Prostate gland (tissue), 2 donors: ENCODE results near the gene PPP1R11. TPM values are rescaled to one million over a fixed set of nuclear protein-coding genes. Genes with fewer than 3 reads are reported as not detected.

Source experiments
- DNase-seq: peaks from one replicate; pipeline ENCODE4 v3.0.0-alpha.2; 2019; ENCODE audit warnings: low spot score
- H3K27ac ChIP-seq, 2 donors: fragments of 200-600 bp; sonication (generic); 2 replicates each; pipeline ENCODE4 v1.5.1; 2017 to 2019
- H3K27me3 ChIP-seq: fragments of 200-600 bp; sonication (generic); replicated peaks from 2 replicates; pipeline ENCODE4 v1.5.1; 2019; ENCODE audit not compliant: insufficient read depth
- H3K36me3 ChIP-seq, 2 donors: fragments of 200-600 bp; sonication (generic); 1 replicate in 1 of 2; 2 replicates in 1 of 2; pipeline versions ENCODE4 v1.5.1 to v1.8.1; 2017 to 2019
- H3K4me1 ChIP-seq: fragments of 200-600 bp; sonication (generic); replicated peaks from 2 replicates; pipeline ENCODE4 v1.5.1; 2019
- H3K4me3 ChIP-seq, 2 donors: fragments of 200-600 bp; sonication (generic); 2 replicates each; pipeline ENCODE4 v1.5.1; 2017 to 2019
- H3K9me3 ChIP-seq: fragments of 200-600 bp; sonication (generic); 2 replicates; pipeline ENCODE4 v1.5.1; 2017
- POLR2A ChIP-seq: fragments of 450-650 bp; IDR thresholded peaks from one replicate; pipeline ENCODE4 v1.6.1; 2016; ENCODE audit warnings: antibody characterized with exemption, mild to moderate bottlenecking
- POLR2AphosphoS5 ChIP-seq: sonication (generic); formaldehyde crosslinking; IDR thresholded peaks from one replicate; pipeline ENCODE4 v1.6.1; 2017; ENCODE audit warnings: antibody characterized with exemption
- WGBS: methylation state at CpG from one replicate; pipeline ENCODE4 v1.1.5; 2018; 5-methylcytosine and 5-hydroxymethylcytosine counted together
- intact Hi-C: fragments of 100-400 bp; cut with DNase I; formaldehyde crosslinking; loops from one replicate; pipeline ENCODE4 v1.14.2; 2022
- total RNA-seq, 2 donors: library from RNA; depleted of rRNA; stranded (reverse); fragments of >200 nt; gene quantifications; one replicate each; pipeline ENCODE4 v1.1.0, GENCODE V29; 2016
- TF ChIP-seq, protein P1 (sequence below), 4 experiments: fragments of 200-600 bp in 2 of 4; fragments of 450-650 bp in 2 of 4; sonication (generic) in 2 of 4; IDR thresholded peaks; 1 replicate in 3 of 4; 2 replicates in 1 of 4; pipeline ENCODE4 v1.5.1; 2016 to 2019; ENCODE audit warnings: antibody characterized with exemption in 4 of 4, mild to moderate bottlenecking in 2 of 4, moderate library complexity in 2 of 4

The PPP1R11 gene
- total RNA-seq, 2 donors from 2014 or later, result 49.7 to 59.3 TPM

- Histone ChIP-seq H3K27me3 (no peaks in the 10 kb centered on the region), H3K4me1 (no peaks in the 10 kb centered on the region), H3K9me3 (no peaks in the 10 kb centered on the region), H3K27ac (no peak overlapping the region), H3K4me3 (no peak overlapping the region), H3K36me3 (no peaks in the 10 kb centered on the region)
- no peak for TF ChIP-seq POLR2AphosphoS5
- TF ChIP-seq, protein P1, sequence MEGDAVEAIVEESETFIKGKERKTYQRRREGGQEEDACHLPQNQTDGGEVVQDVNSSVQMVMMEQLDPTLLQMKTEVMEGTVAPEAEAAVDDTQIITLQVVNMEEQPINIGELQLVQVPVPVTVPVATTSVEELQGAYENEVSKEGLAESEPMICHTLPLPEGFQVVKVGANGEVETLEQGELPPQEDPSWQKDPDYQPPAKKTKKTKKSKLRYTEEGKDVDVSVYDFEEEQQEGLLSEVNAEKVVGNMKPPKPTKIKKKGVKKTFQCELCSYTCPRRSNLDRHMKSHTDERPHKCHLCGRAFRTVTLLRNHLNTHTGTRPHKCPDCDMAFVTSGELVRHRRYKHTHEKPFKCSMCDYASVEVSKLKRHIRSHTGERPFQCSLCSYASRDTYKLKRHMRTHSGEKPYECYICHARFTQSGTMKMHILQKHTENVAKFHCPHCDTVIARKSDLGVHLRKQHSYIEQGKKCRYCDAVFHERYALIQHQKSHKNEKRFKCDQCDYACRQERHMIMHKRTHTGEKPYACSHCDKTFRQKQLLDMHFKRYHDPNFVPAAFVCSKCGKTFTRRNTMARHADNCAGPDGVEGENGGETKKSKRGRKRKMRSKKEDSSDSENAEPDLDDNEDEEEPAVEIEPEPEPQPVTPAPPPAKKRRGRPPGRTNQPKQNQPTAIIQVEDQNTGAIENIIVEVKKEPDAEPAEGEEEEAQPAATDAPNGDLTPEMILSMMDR (IDR thresholded peaks at IDR 0.05), result no peak
- TF ChIP-seq POLR2A, result no peak
- DNase-seq, result no peak
- intact Hi-C loops, result no loop called here
- WGBS, result 98% methylated on average over 2 of the region's 2 CpGs
Observed at GRCh38 chr6:30043744-30044143, 23.3 kb upstream of the PPP1R11 start.

DNA sequence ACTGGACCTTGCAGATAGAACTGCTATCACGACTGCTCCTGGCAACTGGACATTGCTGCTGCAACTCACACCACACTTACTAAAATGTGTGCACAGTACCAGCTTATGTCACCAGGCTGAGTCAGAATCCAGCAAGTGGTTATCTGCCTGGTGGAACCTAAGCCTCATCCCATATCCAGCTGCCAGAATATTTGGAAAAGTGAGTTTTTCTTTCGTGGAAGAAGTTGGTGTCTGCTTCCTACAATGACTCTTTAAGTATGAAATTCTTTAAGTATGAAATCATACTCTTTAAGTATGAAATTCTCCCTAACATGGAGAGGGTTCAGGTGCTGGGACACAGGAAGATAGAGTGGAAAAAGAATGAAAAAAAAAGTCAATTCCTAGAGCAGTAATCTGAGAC is 22.4 kb upstream of the PPP1R11 start:
- DNase-seq, result no peak
- H3K4me3 ChIP-seq, result no peak overlapping the region
- H3K4me1 ChIP-seq, result no peaks in the 10 kb centered on the region
- H3K36me3 ChIP-seq, result no peaks in the 10 kb centered on the region
- no peak overlapping the region for H3K27ac ChIP-seq
- H3K9me3 ChIP-seq, result no peaks in the 10 kb centered on the region
- TF ChIP-seq, protein P1 (IDR thresholded peaks at IDR 0.05), result no peak
- TF ChIP-seq POLR2A (no peak), POLR2AphosphoS5 (no peak)
- intact Hi-C loops, result no loop called here
- WGBS, result 80% methylated on average over 2 of the region's 2 CpGs
- H3K27me3 ChIP-seq, result no peaks in the 10 kb centered on the region

DNA sequence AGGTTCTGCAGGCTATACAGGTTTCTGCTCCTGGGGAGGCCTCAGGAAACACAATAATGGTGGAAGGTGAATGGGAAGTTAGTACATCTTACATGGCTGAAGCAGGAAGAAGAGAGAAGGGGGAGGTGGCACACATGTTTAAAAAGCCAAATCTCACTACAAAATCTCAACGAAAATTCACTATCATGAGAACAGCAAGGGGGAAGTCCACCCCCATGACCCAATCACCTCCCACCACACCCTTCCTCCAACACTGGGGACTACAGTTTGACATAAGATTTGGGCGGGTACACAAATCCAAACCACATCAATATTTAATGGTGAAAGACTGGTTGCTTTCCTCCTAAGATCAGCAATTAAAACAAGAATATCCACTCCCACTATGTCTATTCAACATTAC is 19.8 kb upstream of the PPP1R11 start:
- H3K27ac ChIP-seq, result no peak overlapping the region
- no peak for DNase-seq
- intact Hi-C loops, result no loop called here
- H3K9me3 ChIP-seq, result no peaks in the 10 kb centered on the region
- H3K4me1 ChIP-seq, result no peaks in the 10 kb centered on the region
- no peaks in the 10 kb centered on the region for H3K36me3 ChIP-seq
- no peak overlapping the region for H3K4me3 ChIP-seq
- no peaks in the 10 kb centered on the region for H3K27me3 ChIP-seq
- 78% methylated on average over 2 of the region's 2 CpGs for WGBS
- TF ChIP-seq, protein P1 (IDR thresholded peaks at IDR 0.05), result no peak
- TF ChIP-seq POLR2AphosphoS5 (no peak), POLR2A (no peak)

DNA sequence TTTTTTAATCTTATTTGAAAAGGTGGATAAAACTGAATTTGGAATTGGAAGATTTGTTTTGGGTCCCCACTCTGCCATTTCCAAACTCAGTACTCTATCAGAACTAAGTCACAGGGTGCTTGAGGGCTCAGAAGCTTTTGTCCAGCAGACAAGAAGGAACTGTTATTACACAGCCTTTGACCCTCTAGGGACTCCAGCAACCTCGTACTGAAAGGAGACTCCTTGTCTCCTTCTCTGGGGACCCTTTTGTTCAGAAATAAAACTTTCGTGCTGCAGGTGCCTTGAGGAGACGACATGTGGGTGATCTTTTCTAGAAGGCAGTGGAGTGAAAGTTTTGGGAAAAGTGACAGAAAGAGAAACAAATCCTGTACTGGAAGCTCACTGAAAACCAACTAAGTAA is 13.3 kb upstream of the PPP1R11 start:
- intact Hi-C loops, result no loop called here
- no peak overlapping the region for H3K27ac ChIP-seq
- no peak for DNase-seq
- no peaks in the 10 kb centered on the region for H3K9me3 ChIP-seq
- no peaks in the 10 kb centered on the region for H3K4me1 ChIP-seq
- TF ChIP-seq POLR2AphosphoS5 (no peak), POLR2A (no peak)
- TF ChIP-seq, protein P1 (IDR thresholded peaks at IDR 0.05), result no peak
- no peak overlapping the region for H3K4me3 ChIP-seq
- 90% methylated on average over 3 of the region's 3 CpGs for WGBS
- no peaks in the 10 kb centered on the region for H3K36me3 ChIP-seq
- no peaks in the 10 kb centered on the region for H3K27me3 ChIP-seq

DNA sequence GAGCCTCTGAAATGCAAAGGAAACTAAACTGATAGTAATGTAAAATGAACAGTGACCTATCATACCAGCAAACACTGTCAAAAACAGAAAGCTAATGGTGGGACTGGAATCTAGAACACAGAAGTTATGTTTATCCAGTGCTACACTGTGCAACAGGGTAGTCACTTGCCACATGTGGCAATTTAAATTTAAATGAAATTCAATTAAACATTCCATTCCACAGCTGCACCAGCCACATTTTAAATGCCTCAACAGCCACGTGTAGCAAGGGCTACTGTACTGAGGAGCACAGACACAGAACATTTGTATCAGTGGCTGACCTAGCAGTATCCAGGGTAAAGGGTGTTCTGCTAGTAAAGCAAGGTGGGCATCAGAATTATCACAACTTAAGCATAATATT is 11.5 kb upstream of the PPP1R11 start:
- WGBS, result 67% methylated on average over 1 of the region's 1 CpG
- TF ChIP-seq, protein P1 (IDR thresholded peaks at IDR 0.05), result no peak
- TF ChIP-seq POLR2AphosphoS5 (no peak), POLR2A (no peak)
- Histone ChIP-seq H3K4me1 (peaks cover 6% of the 10 kb centered on the region), H3K4me3 (no peak overlapping the region), H3K36me3 (no peaks in the 10 kb centered on the region), H3K27ac (no peak overlapping the region), H3K27me3 (no peaks in the 10 kb centered on the region), H3K9me3 (no peaks in the 10 kb centered on the region)
- intact Hi-C loops, result no loop called here
- no peak for DNase-seq
